ENCODE measurements around the gene RABEP1. TPM values are rescaled to one million over a fixed set of nuclear protein-coding genes. Genes with fewer than 3 reads are reported as not detected.
"Not testable (repeated sequence)": the region's sequence is repeated elsewhere in the genome, so short reads cannot be mapped to it uniquely, and the experiment has no call there.

The RABEP1 gene
- total RNA-seq, 1 donor from 2014 or later: 33.4 TPM

- intact Hi-C loops (cut with DNase I): no loop called here
- no peaks in the 10 kb centered on the region for H3K36me3 ChIP-seq
- no peaks in the 10 kb centered on the region for H3K27me3 ChIP-seq
- no peaks in the 10 kb centered on the region for H3K9me3 ChIP-seq
- TF ChIP-seq POLR2A (IDR thresholded peaks at IDR 0.05) (no peak), CTCF (IDR thresholded peaks at IDR 0.05) (no peak), POLR2AphosphoS5 (IDR thresholded peaks at IDR 0.05; ENCODE audit: insufficient read depth in 1 of 2, low read depth in 1 of 2) (no peak)
- no peak overlapping the region for H3K4me3 ChIP-seq
- DNase-seq (ENCODE audit: extremely low spot score in 2 of 2): no peak
- H3K4me1 ChIP-seq: no peaks in the 10 kb centered on the region
- no peak overlapping the region for H3K27ac ChIP-seq
Measured at GRCh38 chr17:5238333-5238732, 43.8 kb upstream of the RABEP1 start.

GRCh38 chr17:5239769-5240168 lies 42.3 kb upstream of the RABEP1 start:
- H3K27ac ChIP-seq; H3K36me3 ChIP-seq; H3K27me3 ChIP-seq; DNase-seq (ENCODE audit: extremely low spot score in 2 of 2); H3K9me3 ChIP-seq; H3K4me1 ChIP-seq; H3K4me3 ChIP-seq: not testable (repeated sequence)
- intact Hi-C loops (cut with DNase I): loop anchor here (10.0 kb wide), 1 partner anchor 95 kb away; no protein-coding TSS in a partner anchor

GRCh38 chr17:5241861-5242671 lies 40.0 kb upstream of the RABEP1 start:
- intact Hi-C loops (cut with DNase I): loop anchor here (10.0 kb wide), 1 partner anchor 93 kb away; no protein-coding TSS in a partner anchor
- no peak overlapping the region for H3K27ac ChIP-seq
- no peaks in the 10 kb centered on the region for H3K36me3 ChIP-seq
- DNase-seq (ENCODE audit: extremely low spot score in 2 of 2): no peak
- H3K4me1 ChIP-seq: no peaks in the 10 kb centered on the region
- no peak for TF ChIP-seq POLR2A (IDR thresholded peaks at IDR 0.05)
- no peak for TF ChIP-seq POLR2AphosphoS5 (IDR thresholded peaks at IDR 0.05; ENCODE audit: insufficient read depth in 1 of 2, low read depth in 1 of 2)
- no peak for TF ChIP-seq CTCF (IDR thresholded peaks at IDR 0.05)
- no peaks in the 10 kb centered on the region for H3K27me3 ChIP-seq
- H3K9me3 ChIP-seq: no peaks in the 10 kb centered on the region
- no peak overlapping the region for H3K4me3 ChIP-seq

GRCh38 chr17:5247621-5248020 lies 34.5 kb upstream of the RABEP1 start:
- no peaks in the 10 kb centered on the region for H3K4me1 ChIP-seq
- no peak overlapping the region for H3K27ac ChIP-seq
- no peaks in the 10 kb centered on the region for H3K36me3 ChIP-seq
- H3K27me3 ChIP-seq: no peaks in the 10 kb centered on the region
- H3K9me3 ChIP-seq: no peaks in the 10 kb centered on the region
- no peak overlapping the region for H3K4me3 ChIP-seq
- intact Hi-C loops (cut with DNase I): loop anchor here (10.0 kb wide), 1 partner anchor 87 kb away; no protein-coding TSS in a partner anchor
- no peak for DNase-seq (ENCODE audit: extremely low spot score in 2 of 2)
- TF ChIP-seq POLR2AphosphoS5 (IDR thresholded peaks at IDR 0.05; ENCODE audit: insufficient read depth in 1 of 2, low read depth in 1 of 2) (no peak), CTCF (IDR thresholded peaks at IDR 0.05) (no peak), POLR2A (IDR thresholded peaks at IDR 0.05) (no peak)

GRCh38 chr17:5248821-5249479 lies 33.1 kb upstream of the RABEP1 start:
- H3K4me3 ChIP-seq: no peak overlapping the region
- no peaks in the 10 kb centered on the region for H3K4me1 ChIP-seq
- H3K36me3 ChIP-seq: no peaks in the 10 kb centered on the region
- DNase-seq (ENCODE audit: extremely low spot score in 2 of 2): no peak
- no peak overlapping the region for H3K27ac ChIP-seq
- H3K27me3 ChIP-seq: no peaks in the 10 kb centered on the region
- intact Hi-C loops (cut with DNase I): loop anchor here (10.0 kb wide), 1 partner anchor 86 kb away; no protein-coding TSS in a partner anchor
- TF ChIP-seq POLR2AphosphoS5 (IDR thresholded peaks at IDR 0.05; ENCODE audit: insufficient read depth in 1 of 2, low read depth in 1 of 2) (no peak), CTCF (IDR thresholded peaks at IDR 0.05) (no peak), POLR2A (IDR thresholded peaks at IDR 0.05) (no peak)
- H3K9me3 ChIP-seq: no peaks in the 10 kb centered on the region
